Neuronal stem cell (in vitro differentiated cells): ENCODE measurements around the gene POU3F3.

ENCODE experiments used
- DNase-seq: peaks from one replicate; pipeline ENCODE4 v3.0.0-alpha.2; 2013; ENCODE audit warnings: low spot score
- H2AFZ ChIP-seq: one replicate; pipeline ENCODE4 v1.6.1; 2013; ENCODE audit warnings: mild to moderate bottlenecking, low read length, inconsistent platforms
- H2AK5ac ChIP-seq: 2 replicates; pipeline ENCODE4 v1.6.1; 2013; ENCODE audit warnings: low read depth, mild to moderate bottlenecking, inconsistent platforms, low read length, moderate library complexity, mixed read lengths
- H2BK120ac ChIP-seq: 2 replicates; pipeline ENCODE4 v1.6.1; 2013; ENCODE audit warnings: low read depth, mild to moderate bottlenecking, inconsistent platforms, low read length, moderate library complexity, mixed read lengths
- H2BK12ac ChIP-seq: one replicate; pipeline ENCODE4 v1.6.1; 2013; ENCODE audit warnings: low read length, inconsistent platforms
- H2BK15ac ChIP-seq: 2 replicates; pipeline ENCODE4 v1.6.1; 2013; ENCODE audit warnings: mild to moderate bottlenecking, low read length, inconsistent platforms, mixed read lengths
- H2BK5ac ChIP-seq: one replicate; pipeline ENCODE4 v1.6.1; 2013; ENCODE audit warnings: inconsistent platforms, mild to moderate bottlenecking, low read length, moderate library complexity
- H3K14ac ChIP-seq: one replicate; pipeline ENCODE4 v1.6.1; 2013; ENCODE audit warnings: low read length, inconsistent platforms
- H3K18ac ChIP-seq: 2 replicates; pipeline ENCODE4 v1.6.1; 2013; ENCODE audit warnings: low read length, inconsistent platforms
- H3K23ac ChIP-seq: 2 replicates; pipeline ENCODE4 v1.6.1; 2013; ENCODE audit warnings: low read depth, mild to moderate bottlenecking, mixed read lengths, low read length, inconsistent platforms; ENCODE audit not compliant: poor library complexity
- H3K27ac ChIP-seq: replicated peaks from 3 replicates; pipeline ENCODE4 v1.5.1; 2013; ENCODE audit warnings: low read length, inconsistent platforms
- H3K27me3 ChIP-seq, 3 experiments: 2 replicates each; pipeline ENCODE4 v1.6.1; 2013; ENCODE audit warnings: low read length in 3 of 3, mild to moderate bottlenecking in 2 of 3, inconsistent platforms in 1 of 3, low read depth in 1 of 3, mixed read lengths in 1 of 3, moderate library complexity in 1 of 3; ENCODE audit not compliant: control insufficient read depth in 3 of 3, insufficient read depth in 3 of 3
- H3K36me3 ChIP-seq, 2 donors: replicated peaks in 1 of 2; 2 replicates each; pipeline ENCODE4 v1.6.1; 2013; ENCODE audit warnings: low read length in 2 of 2; ENCODE audit not compliant: control insufficient read depth in 2 of 2, insufficient read depth in 2 of 2
- H3K4ac ChIP-seq: 2 replicates; pipeline ENCODE4 v1.6.1; 2013; ENCODE audit warnings: inconsistent platforms, mild to moderate bottlenecking, low read length, moderate library complexity
- H3K4me1 ChIP-seq, 2 donors: 1 replicate in 1 of 2; 2 replicates in 1 of 2; pipeline ENCODE4 v1.6.1; 2013; ENCODE audit warnings: low read length in 2 of 2, low read depth in 1 of 2; ENCODE audit not compliant: control insufficient read depth in 2 of 2, insufficient read depth in 1 of 2
- H3K4me2 ChIP-seq: one replicate; pipeline ENCODE4 v1.6.1; 2013; ENCODE audit warnings: mild to moderate bottlenecking, low read length, inconsistent platforms; ENCODE audit not compliant: insufficient read depth, poor library complexity, severe bottlenecking
- H3K4me3 ChIP-seq, 2 donors: 2 replicates each; pipeline ENCODE4 v1.5.1; 2013; ENCODE audit warnings: low read length in 2 of 2, mild to moderate bottlenecking in 2 of 2, inconsistent platforms in 1 of 2, moderate library complexity in 1 of 2
- H3K79me1 ChIP-seq: one replicate; pipeline ENCODE4 v1.6.1; 2013; ENCODE audit warnings: low read depth, mild to moderate bottlenecking, inconsistent platforms, low read length, moderate library complexity
- H3K9ac ChIP-seq: one replicate; pipeline ENCODE4 v1.6.1; 2013; ENCODE audit warnings: mild to moderate bottlenecking, low read depth, low read length, inconsistent platforms; ENCODE audit not compliant: poor library complexity
- H3K9me3 ChIP-seq, 2 donors: replicated peaks in 1 of 2; 2 replicates each; pipeline versions ENCODE3 to v1.6.1; 2013; ENCODE audit warnings: low read length in 2 of 2, mild to moderate bottlenecking in 2 of 2, inconsistent platforms in 1 of 2, low read depth in 1 of 2, mixed read lengths in 1 of 2, moderate library complexity in 1 of 2; ENCODE audit not compliant: control insufficient read depth in 2 of 2, insufficient read depth in 1 of 2
- H4K8ac ChIP-seq: one replicate; pipeline ENCODE4 v1.6.1; 2013; ENCODE audit warnings: low read depth, mild to moderate bottlenecking, inconsistent platforms, low read length, moderate library complexity
- H4K91ac ChIP-seq: one replicate; pipeline ENCODE4 v1.6.1; 2013; ENCODE audit warnings: low read length, low read depth, mild to moderate bottlenecking, inconsistent platforms; ENCODE audit not compliant: poor library complexity
- WGBS, 2 donors: extraction: QIAGEN DNeasy Blood & Tissue Kit; methylation state at CpG; one replicate each; pipeline ENCODE4 v1.1.7; 2013; ENCODE audit warnings: missing lambda C conversion rate in 2 of 2, mixed read lengths in 1 of 2; ENCODE audit not compliant: insufficient read length in 2 of 2, insufficient replicate concordance in 1 of 2; ENCODE audit errors: extremely low coverage in 2 of 2; 5-methylcytosine and 5-hydroxymethylcytosine counted together

Gene POU3F3

DNA sequence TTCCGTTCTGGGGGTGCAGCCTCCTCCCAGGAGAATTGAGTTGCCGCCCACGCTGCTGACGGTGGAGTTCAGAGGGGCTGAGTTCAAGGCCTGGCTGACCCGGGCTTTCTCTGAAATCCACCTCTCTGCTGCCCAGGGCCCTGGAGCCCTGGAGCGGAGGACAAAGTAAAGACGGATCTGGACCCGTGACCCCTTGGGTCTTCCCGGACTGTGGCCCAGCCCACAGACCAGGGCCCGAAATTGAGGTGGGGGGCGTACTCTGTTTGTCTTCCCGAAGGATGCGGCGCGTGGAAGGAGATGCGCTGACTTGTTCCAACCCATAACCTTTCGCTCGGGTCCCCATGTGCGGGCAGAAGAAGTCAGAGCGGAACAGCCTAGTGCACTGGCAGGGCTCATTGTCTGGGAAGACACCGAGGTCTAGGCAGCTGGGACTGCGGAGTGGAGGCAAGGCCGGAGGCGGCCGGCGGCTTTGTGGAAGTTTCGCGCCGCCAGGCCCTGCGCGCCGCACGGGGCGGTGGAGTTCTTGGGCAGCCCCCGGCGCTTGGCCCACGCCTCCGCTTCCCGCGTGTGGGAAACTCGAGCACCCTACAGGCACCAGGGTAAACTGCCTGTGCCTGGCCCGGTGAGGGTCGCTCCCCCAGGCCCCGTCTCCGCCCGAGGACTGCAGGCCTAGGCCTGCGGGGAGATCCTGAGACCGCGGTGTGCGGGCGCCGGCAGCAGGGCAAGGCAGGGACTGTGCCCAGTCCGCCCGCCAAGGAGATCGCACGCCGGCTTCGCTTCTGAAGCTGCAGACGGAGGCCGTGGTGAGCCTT is 9.8 kb downstream of the POU3F3 start:
- Histone ChIP-seq H3K23ac (no peak overlapping the region), H3K14ac (no peak overlapping the region), H4K8ac (no peak overlapping the region), H2AFZ (peak overlapping the region; percentile 31), H2BK120ac (no peak overlapping the region), H3K4me1 (peaks cover 12 to 18% of the 10 kb centered on the region in 2 donors), H3K4me3 (peak overlapping the region; percentile 41 to 45), H2BK15ac (peak overlapping the region; percentile 33), H4K91ac (no peak overlapping the region), H3K18ac (peak overlapping the region; percentile 83), H3K9ac (no peak overlapping the region), H3K4ac (no peak overlapping the region), H2BK5ac (peak overlapping the region; percentile 14), H3K27me3 (peaks cover 0 to 93% (median 43%) of the 10 kb centered on the region in 3 experiments), H3K79me1 (no peaks in the 10 kb centered on the region), H3K4me2 (peak overlapping the region; percentile 47), H3K27ac (no peak overlapping the region), H3K36me3 (peaks cover 0 to 66% of the 10 kb centered on the region in 2 donors), H2AK5ac (no peak overlapping the region), H2BK12ac (no peak overlapping the region), H3K9me3 (no peaks in the 10 kb centered on the region)
- WGBS, 2 donors: no CpG with 5 or more reads among the region's 60 CpGs
- DNase-seq: no peak

DNA sequence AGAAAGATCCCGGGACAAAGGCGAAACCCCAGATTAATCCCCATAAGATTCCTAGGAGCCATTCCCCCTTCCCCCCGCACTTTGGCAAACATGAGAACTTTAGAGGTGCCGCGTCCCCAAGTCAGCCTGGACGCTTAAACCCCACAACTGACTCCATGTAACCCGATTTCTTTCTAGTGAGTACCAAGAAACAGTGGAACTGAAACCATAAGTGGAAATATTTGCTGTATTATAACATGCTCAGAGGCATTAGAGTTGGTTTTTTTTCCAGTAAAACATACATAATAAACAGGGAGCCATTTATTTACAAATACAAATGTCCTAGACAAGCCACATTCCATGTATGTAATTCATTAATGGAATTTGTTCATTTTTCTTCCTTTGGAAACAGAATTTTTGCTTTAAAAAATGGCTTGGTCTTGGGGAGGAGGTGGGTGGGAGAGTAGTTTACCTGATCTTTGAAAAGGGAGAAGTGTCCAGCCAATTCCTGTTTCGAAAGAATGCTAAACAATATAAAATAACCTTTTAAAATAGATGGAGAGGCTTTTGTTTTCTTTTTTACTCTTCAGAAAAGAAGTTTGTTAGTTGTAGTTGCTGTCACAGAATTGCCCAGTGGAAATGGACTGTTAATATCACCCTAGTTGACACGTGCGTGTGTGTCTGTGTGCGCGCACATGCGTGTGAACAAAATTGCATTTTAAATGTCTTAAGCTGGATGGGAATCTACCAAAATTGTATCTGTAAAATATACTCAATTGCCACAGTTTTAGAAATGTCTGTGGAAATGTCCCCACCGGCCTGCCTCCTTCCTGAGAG is 10.6 kb downstream of the POU3F3 start:
- no CpG with 5 or more reads among the region's 14 CpGs for WGBS, 2 donors
- peak overlapping the region; percentile 83 for H3K18ac ChIP-seq
- H2BK15ac ChIP-seq: no peak overlapping the region
- no peak overlapping the region for H3K4ac ChIP-seq
- no peak overlapping the region for H2BK5ac ChIP-seq
- H4K91ac ChIP-seq: no peak overlapping the region
- no peaks in the 10 kb centered on the region for H3K79me1 ChIP-seq
- no peak overlapping the region for H3K14ac ChIP-seq
- no peak for DNase-seq
- H3K27me3 ChIP-seq: peaks cover 0 to 94% (median 49%) of the 10 kb centered on the region in 3 experiments
- no peaks in the 10 kb centered on the region for H3K9me3 ChIP-seq
- H3K4me3 ChIP-seq: peak overlapping the region in 1 of 2 donors; percentile 45
- H3K4me1 ChIP-seq: peaks cover 12 to 18% of the 10 kb centered on the region in 2 donors
- H3K9ac ChIP-seq: no peak overlapping the region
- H2BK120ac ChIP-seq: no peak overlapping the region
- no peak overlapping the region for H3K27ac ChIP-seq
- H3K36me3 ChIP-seq: peaks cover 0 to 66% of the 10 kb centered on the region in 2 donors
- H2BK12ac ChIP-seq: no peak overlapping the region
- H2AFZ ChIP-seq: peak overlapping the region; percentile 31
- H4K8ac ChIP-seq: no peak overlapping the region
- H3K23ac ChIP-seq: no peak overlapping the region
- no peak overlapping the region for H2AK5ac ChIP-seq
- peak overlapping the region; percentile 47 for H3K4me2 ChIP-seq

DNA sequence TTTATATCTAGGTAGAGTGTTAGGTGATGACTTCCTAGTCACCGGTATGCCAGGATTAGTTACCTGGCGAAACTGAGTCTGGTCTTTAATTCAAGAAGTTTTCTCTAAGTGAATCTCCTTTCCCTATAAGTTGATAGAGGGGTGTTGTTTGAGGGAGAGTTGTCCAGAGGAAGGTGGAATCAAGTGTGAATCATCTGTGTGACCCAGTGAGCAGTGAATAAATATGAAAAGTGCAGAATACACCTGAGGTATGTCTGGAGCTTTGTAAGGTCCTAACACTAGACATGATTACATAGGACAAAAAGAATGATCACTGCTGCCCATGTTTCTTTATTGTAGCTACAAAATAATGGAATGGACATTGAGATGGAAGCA is 11.2 kb downstream of the POU3F3 start:
- H3K9ac ChIP-seq: no peak overlapping the region
- no peak overlapping the region for H2BK120ac ChIP-seq
- no peak overlapping the region for H3K14ac ChIP-seq
- no peak overlapping the region for H2AK5ac ChIP-seq
- no peak overlapping the region for H2BK5ac ChIP-seq
- no peak overlapping the region for H4K91ac ChIP-seq
- H2BK15ac ChIP-seq: no peak overlapping the region
- no peak overlapping the region for H3K18ac ChIP-seq
- no peak overlapping the region for H3K23ac ChIP-seq
- peaks cover 12 to 20% of the 10 kb centered on the region in 2 donors for H3K4me1 ChIP-seq
- H3K27ac ChIP-seq: no peak overlapping the region
- no peak overlapping the region for H2BK12ac ChIP-seq
- H3K27me3 ChIP-seq: peaks cover 0 to 96% (median 49%) of the 10 kb centered on the region in 3 experiments
- H4K8ac ChIP-seq: no peak overlapping the region
- no peaks in the 10 kb centered on the region for H3K79me1 ChIP-seq
- no peak overlapping the region for H2AFZ ChIP-seq
- H3K4me3 ChIP-seq: no peak overlapping the region
- no peaks in the 10 kb centered on the region for H3K9me3 ChIP-seq
- peaks cover 0 to 62% of the 10 kb centered on the region in 2 donors for H3K36me3 ChIP-seq
- WGBS, 2 donors: no CpG with 5 or more reads among the region's 2 CpGs
- DNase-seq: no peak
- no peak overlapping the region for H3K4ac ChIP-seq
- H3K4me2 ChIP-seq: no peak overlapping the region
